ACC112 (cell line): ENCODE results near the gene CLDN3.
"Not testable (repeated sequence)": the region's sequence is repeated elsewhere in the genome, so short reads cannot be mapped to it uniquely, and the experiment has no call there.

Experiments used
- H2AFZ ChIP-seq: fragments of 200-600 bp; sonication (generic); one replicate; pipeline ENCODE4 v1.6.0; 2017; ENCODE audit warnings: antibody characterized with exemption, low read length; ENCODE audit not compliant: unreplicated experiment
- H3K27ac ChIP-seq: fragments of 200-600 bp; sonication (generic); 2 replicates; pipeline ENCODE4 v1.5.1; 2014; ENCODE audit warnings: low read depth, mild to moderate bottlenecking, antibody characterized with exemption, low read length, moderate library complexity
- H3K27me3 ChIP-seq: fragments of 200-600 bp; sonication (generic); 2 replicates; pipeline ENCODE4 v1.6.1; 2014; ENCODE audit warnings: mild to moderate bottlenecking, antibody characterized with exemption, low read length, moderate library complexity, mixed read lengths; ENCODE audit not compliant: insufficient read depth
- H3K36me3 ChIP-seq: fragments of 200-600 bp; sonication (generic); 2 replicates; pipeline ENCODE4 v1.6.1; 2016; ENCODE audit warnings: mild to moderate bottlenecking, antibody characterized with exemption, low read length, moderate library complexity, mixed read lengths; ENCODE audit not compliant: insufficient read depth
- H3K4me1 ChIP-seq: fragments of 200-600 bp; sonication (generic); one replicate; pipeline ENCODE4 v1.6.1; 2016; ENCODE audit warnings: low read length, mixed read lengths; ENCODE audit not compliant: insufficient read depth, unreplicated experiment, control insufficient read depth
- H3K4me3 ChIP-seq: fragments of 200-600 bp; sonication (generic); 2 replicates; pipeline ENCODE4 v1.5.1; 2014; ENCODE audit warnings: mild to moderate bottlenecking, low read depth, low read length
- H3K79me2 ChIP-seq: fragments of 200-600 bp; sonication (generic); one replicate; pipeline ENCODE4 v1.6.0; 2016; ENCODE audit warnings: low read length; ENCODE audit not compliant: control insufficient read depth, unreplicated experiment, insufficient read depth

The CLDN3 gene

GRCh38 chr7:73720443-73720842 lies 49.6 kb downstream of the CLDN3 start:
- H2AFZ ChIP-seq, H3K36me3 ChIP-seq, H3K4me3 ChIP-seq, H3K27me3 ChIP-seq, H3K27ac ChIP-seq: not testable (repeated sequence)
- Histone ChIP-seq H3K4me1 (peaks cover 39% of the 10 kb centered on the region), H3K79me2 (peaks cover 35% of the 10 kb centered on the region)

DNA sequence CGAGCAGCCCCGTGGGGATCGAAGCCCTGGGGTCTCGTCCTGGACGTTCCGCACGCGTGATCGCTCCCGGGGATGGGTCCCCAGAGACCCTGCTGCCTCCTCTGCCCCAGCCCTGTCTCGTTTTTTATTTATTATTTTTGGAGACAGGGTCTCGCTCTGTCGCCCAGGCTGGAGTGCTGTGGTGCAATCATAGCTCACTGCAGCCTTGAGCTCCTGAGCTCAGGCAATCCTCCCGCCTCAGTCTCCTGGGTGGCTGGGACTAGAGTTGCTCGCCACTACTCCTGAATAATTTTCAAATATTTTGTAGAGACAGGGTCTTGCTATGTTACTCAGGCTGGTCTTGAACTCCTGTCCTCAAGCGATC lies 50.3 kb downstream of the CLDN3 start:
- Histone ChIP-seq H3K36me3 (no peaks in the 10 kb centered on the region; the same call in 1 of the 2 replicates), H3K27ac (no peak overlapping the region), H3K4me3 (peak overlapping the region; percentile 66), H3K79me2 (peaks cover 39% of the 10 kb centered on the region), H3K4me1 (peaks cover 43% of the 10 kb centered on the region), H2AFZ (no peak overlapping the region), H3K27me3 (no peaks in the 10 kb centered on the region)
